ENCODE measurements around the gene STK33. TPM values are rescaled to one million over a fixed set of nuclear protein-coding genes. Genes with fewer than 3 reads are reported as not detected.

Gene STK33
- total RNA-seq, 3 donors from 2014 or later, result 0.90 to 15.1 (median 3.4) TPM

GRCh38 chr11:8361664-8362210 is 232.3 kb downstream of the STK33 start:
- TF ChIP-seq CTCF (IDR thresholded peaks at IDR 0.05), result no peak
- intact Hi-C loops (cut with DNase I, micrococcal nuclease), result no loop called here
- Histone ChIP-seq H3K9me3 (no peaks in the 10 kb centered on the region), H3K4me1 (ENCODE audit: low read depth) (peaks cover 4% of the 10 kb centered on the region), H3K36me3 (ENCODE audit: low read depth) (no peaks in the 10 kb centered on the region), H3K4me3 (no peak overlapping the region)
- DNase-seq, result no peak
- no peak for ATAC-seq

GRCh38 chr11:8361206-8361605 is 232.8 kb downstream of the STK33 start:
- Histone ChIP-seq H3K36me3 (ENCODE audit: low read depth) (no peaks in the 10 kb centered on the region), H3K4me1 (ENCODE audit: low read depth) (peaks cover 4% of the 10 kb centered on the region), H3K4me3 (no peak overlapping the region), H3K9me3 (no peaks in the 10 kb centered on the region)
- no peak for DNase-seq
- ATAC-seq, result no peak
- intact Hi-C loops (cut with DNase I, micrococcal nuclease), result no loop called here
- TF ChIP-seq CTCF (IDR thresholded peaks at IDR 0.05), result no peak

GRCh38 chr11:8360086-8360828 is 233.8 kb downstream of the STK33 start:
- Histone ChIP-seq H3K4me3 (no peak overlapping the region), H3K4me1 (ENCODE audit: low read depth) (peaks cover 4% of the 10 kb centered on the region), H3K36me3 (ENCODE audit: low read depth) (no peaks in the 10 kb centered on the region), H3K9me3 (no peaks in the 10 kb centered on the region)
- intact Hi-C loops (cut with DNase I, micrococcal nuclease), result no loop called here
- TF ChIP-seq CTCF (IDR thresholded peaks at IDR 0.05), result no peak
- no peak for DNase-seq
- ATAC-seq, result no peak

GRCh38 chr11:8359521-8359920 is 234.5 kb downstream of the STK33 start:
- DNase-seq (no peak), ATAC-seq (no peak)
- intact Hi-C loops (cut with DNase I, micrococcal nuclease), result no loop called here
- Histone ChIP-seq H3K4me3 (no peak overlapping the region), H3K9me3 (no peaks in the 10 kb centered on the region), H3K4me1 (ENCODE audit: low read depth) (peaks cover 8% of the 10 kb centered on the region), H3K36me3 (ENCODE audit: low read depth) (no peaks in the 10 kb centered on the region)
- TF ChIP-seq CTCF (IDR thresholded peaks at IDR 0.05), result no peak

GRCh38 chr11:8357891-8358566 is 236.0 kb downstream of the STK33 start:
- intact Hi-C loops (cut with DNase I, micrococcal nuclease), result no loop called here
- no peaks in the 10 kb centered on the region for H3K36me3 ChIP-seq (ENCODE audit: low read depth)
- H3K9me3 ChIP-seq, result no peaks in the 10 kb centered on the region
- H3K4me1 ChIP-seq (ENCODE audit: low read depth), result peaks cover 8% of the 10 kb centered on the region
- ATAC-seq, result no peak
- no peak for TF ChIP-seq CTCF (IDR thresholded peaks at IDR 0.05)
- no peak overlapping the region for H3K4me3 ChIP-seq
- no peak for DNase-seq
